ENCODE results near the gene ARMC2.
"Not testable (repeated sequence)": the region's sequence is repeated elsewhere in the genome, so short reads cannot be mapped to it uniquely, and the experiment has no call there.

The ARMC2 gene

GRCh38 chr6:108958900-108959770, 110.9 kb downstream of the ARMC2 start:
- DNase-seq, result no peak

GRCh38 chr6:108959972-108960582, 111.9 kb downstream of the ARMC2 start:
- no peak for DNase-seq

GRCh38 chr6:108960601-108961000, 112.4 kb downstream of the ARMC2 start:
- no peak for DNase-seq

GRCh38 chr6:108961077-108961476, 112.9 kb downstream of the ARMC2 start:
- no peak for DNase-seq

- no peak for DNase-seq
These were observed 113.8 kb downstream of the ARMC2 start for GRCh38 chr6:108961985-108962384.

GRCh38 chr6:108966251-108966650, 118.0 kb downstream of the ARMC2 start:
- no peak for DNase-seq

- no peak for DNase-seq
These were observed 118.9 kb downstream of the ARMC2 start for GRCh38 chr6:108966855-108967755.

GRCh38 chr6:108968325-108969316, 120.4 kb downstream of the ARMC2 start:
- no peak for DNase-seq

GRCh38 chr6:108969776-108970175, 121.6 kb downstream of the ARMC2 start:
- no peak for DNase-seq

- no peak for DNase-seq
These were observed 126.0 kb downstream of the ARMC2 start for GRCh38 chr6:108974201-108974600.

GRCh38 chr6:108978638-108979037, 130.4 kb downstream of the ARMC2 start:
- DNase-seq, result not testable (repeated sequence)

GRCh38 chr6:108982154-108983113, 134.2 kb downstream of the ARMC2 start:
- no peak for DNase-seq

GRCh38 chr6:108983151-108983550, 134.9 kb downstream of the ARMC2 start:
- no peak for DNase-seq

- DNase-seq, result no peak
These were observed 137.1 kb downstream of the ARMC2 start for GRCh38 chr6:108985301-108985700.

- no peak for DNase-seq
These were observed 138.9 kb downstream of the ARMC2 start for GRCh38 chr6:108987156-108987555.

GRCh38 chr6:108988296-108988695, 140.1 kb downstream of the ARMC2 start:
- no peak for DNase-seq

GRCh38 chr6:108988765-108989164, 140.5 kb downstream of the ARMC2 start:
- DNase-seq, result no peak

- no peak for DNase-seq
These were observed 141.5 kb downstream of the ARMC2 start for GRCh38 chr6:108989700-108990099.

- no peak for DNase-seq
These were observed 145.7 kb downstream of the ARMC2 start for GRCh38 chr6:108993876-108994275.

GRCh38 chr6:108995296-108995695, 147.1 kb downstream of the ARMC2 start:
- DNase-seq, result no peak

- DNase-seq, result no peak
These were observed 148.0 kb downstream of the ARMC2 start for GRCh38 chr6:108996208-108996607.

Data from NCI-H1694 (cell line).